NK-92 treated with Interleukin-12 subunit alpha and Interleukin-12 subunit beta, amount 100 ng/mL, for 24 hours (cell line): Measurements from ENCODE around the gene LCP1.
"Not testable (repeated sequence)": the region's sequence is repeated elsewhere in the genome, so short reads cannot be mapped to it uniquely, and the experiment has no call there.

Experiments used
- DNase-seq: peaks from one replicate; lab custom pipeline; 2025; lab: John Stamatoyannopoulos, UW

The LCP1 gene

GRCh38 chr13:46181840-46182490, at the start of gene LCP1:
Gene LCP1, minus strand, starts transcription at chr13:46182177. Its CDS starts 22,515 bp downstream, at chr13:46159662.
- peak; percentile 78 for DNase-seq

DNA sequence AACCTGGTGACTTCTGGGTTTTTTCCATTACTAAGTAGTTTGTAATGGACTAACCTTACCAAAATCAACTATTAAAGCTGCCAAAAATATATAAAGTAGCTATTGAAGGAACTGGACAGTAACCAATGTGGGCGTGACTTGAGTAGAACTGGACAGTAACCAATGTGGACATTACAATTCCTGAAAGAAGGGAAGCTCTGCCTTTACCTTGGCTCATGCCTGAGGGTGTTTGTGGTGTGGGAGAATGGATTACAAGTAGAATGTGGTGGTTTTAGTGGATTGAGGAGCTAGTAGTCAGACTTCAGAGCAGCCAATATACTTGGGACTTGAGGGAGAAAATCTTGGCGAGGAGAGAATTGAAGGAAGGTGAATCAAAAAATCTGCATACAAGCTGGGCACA, 47.3 kb upstream of the LCP1 start:
- no peak for DNase-seq

GRCh38 chr13:46220234-46220633, 38.3 kb upstream of the LCP1 start:
- DNase-seq: not testable (repeated sequence)

- DNase-seq: not testable (repeated sequence)
Measured at GRCh38 chr13:46214741-46215140, 32.8 kb upstream of the LCP1 start.

GRCh38 chr13:46213242-46213641, 31.3 kb upstream of the LCP1 start:
- DNase-seq: peak; percentile 5

DNA sequence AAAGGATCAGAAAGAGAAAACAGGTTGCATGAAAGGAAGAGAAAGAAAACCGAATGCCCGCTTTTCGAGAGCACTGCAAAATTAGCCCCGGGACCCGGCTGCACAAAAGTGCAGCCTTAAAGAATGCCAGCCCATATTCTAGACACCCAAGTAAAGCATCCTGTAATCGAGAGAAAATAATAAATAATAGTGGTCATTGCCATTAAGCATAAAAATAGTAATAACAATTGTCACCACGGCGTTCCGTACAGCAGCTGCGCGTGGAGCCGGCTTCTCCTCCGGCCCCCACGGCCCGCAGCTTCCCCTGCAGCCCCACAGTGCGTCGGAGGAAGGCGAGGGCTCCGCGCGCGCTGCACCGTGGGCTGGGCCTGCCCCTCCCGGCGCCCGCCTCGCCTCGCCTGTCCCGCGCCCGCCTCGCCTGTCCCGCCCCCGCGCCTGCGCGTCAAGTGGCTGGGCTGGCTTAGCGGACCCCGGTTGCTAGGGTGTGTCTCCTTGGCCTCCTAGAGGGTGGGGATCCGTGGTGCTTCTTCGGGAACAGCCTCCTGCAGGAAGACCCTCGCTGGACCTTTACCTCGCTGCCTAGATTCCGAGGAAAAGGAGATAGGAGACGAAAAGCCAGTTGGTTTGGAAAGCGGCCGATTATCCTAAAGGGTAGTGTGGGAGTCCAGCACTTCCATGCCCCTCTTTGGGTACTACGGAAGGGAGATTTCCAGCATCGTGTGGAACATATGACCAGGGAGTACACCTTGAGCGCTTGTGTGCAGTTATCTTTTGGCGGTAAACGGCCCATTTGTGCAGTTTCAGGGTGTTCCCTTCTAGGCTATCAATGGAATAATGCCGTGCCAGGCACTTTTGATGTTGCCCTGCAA, 29.7 kb upstream of the LCP1 start, which contains the start of gene LRRC63:
Gene LRRC63 (plus strand): TSS at position 446 of the 869 bp plus-strand sequence. CDS start 1,107 bp downstream, outside the sequence.
- DNase-seq: peak; percentile 88

- DNase-seq: peak; percentile 22
Measured at GRCh38 chr13:46211116-46211482, 29.1 kb upstream of the LCP1 start.

GRCh38 chr13:46210362-46211083, 28.5 kb upstream of the LCP1 start:
- DNase-seq: no peak

- no peak for DNase-seq
Measured at GRCh38 chr13:46207828-46208227, 25.9 kb upstream of the LCP1 start.

DNA sequence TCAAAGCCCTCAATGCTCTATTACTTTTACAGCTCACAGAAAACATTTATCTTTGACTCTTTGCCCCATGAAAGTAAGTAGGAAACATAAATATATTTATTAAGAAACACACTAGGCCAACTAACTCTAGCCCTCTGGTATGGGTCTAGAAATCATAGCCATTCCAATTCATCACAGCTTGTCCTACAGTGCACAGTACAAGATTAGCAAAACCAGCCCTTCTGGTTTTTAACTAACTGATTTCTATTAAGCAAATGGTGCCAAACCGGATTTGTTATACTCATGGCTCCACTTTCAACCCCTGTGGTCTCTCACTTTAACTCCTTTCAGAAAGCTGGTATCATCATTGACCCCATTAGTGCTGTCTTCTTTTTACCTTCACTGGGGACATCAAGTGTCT, 24.2 kb upstream of the LCP1 start:
- DNase-seq: no peak

DNA sequence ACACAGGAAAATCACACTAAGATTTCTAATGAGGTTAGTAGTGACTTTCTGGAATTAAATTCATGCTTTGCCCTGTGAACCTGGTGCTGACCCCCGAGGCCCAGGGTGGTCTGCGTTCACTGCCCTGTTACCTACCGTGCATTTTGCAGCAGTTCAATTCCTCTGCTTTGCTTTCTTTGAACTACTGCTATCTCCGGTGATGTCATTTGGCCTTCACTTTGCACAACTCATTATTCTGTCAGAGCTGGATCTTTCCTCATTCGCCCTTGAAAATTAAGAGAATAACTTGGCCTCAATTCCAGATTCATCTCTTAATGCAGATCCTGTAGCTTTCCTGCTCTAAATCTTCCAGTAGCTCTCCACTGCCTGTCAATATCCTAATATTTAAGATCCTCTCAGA, 21.0 kb upstream of the LCP1 start:
- DNase-seq: no peak

GRCh38 chr13:46202188-46202795, 20.3 kb upstream of the LCP1 start:
- DNase-seq: no peak

DNA sequence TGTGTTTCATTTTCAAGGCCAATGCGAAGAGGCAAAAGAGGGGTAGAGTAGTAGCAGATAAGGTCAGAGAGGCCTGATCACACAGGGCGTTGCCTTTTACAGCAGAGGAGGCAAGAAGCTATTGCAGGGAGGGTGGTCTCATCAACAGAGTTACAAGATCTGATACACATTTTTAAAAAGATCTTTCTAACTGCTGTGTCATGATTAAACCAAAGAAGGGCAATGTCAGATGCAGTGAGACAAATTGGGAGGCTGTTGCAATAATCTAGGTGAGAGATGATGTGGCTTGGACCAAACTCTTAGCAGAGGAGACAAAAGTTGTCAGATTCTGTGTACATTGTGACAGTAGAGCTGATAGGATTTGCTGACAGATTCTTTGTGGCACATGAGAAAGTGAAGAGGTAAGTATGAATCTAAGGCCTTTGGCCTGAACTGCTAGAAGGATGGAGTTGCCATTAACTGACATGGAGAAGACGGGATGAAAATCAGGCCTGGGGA, 16.8 kb upstream of the LCP1 start:
- no peak for DNase-seq

DNA sequence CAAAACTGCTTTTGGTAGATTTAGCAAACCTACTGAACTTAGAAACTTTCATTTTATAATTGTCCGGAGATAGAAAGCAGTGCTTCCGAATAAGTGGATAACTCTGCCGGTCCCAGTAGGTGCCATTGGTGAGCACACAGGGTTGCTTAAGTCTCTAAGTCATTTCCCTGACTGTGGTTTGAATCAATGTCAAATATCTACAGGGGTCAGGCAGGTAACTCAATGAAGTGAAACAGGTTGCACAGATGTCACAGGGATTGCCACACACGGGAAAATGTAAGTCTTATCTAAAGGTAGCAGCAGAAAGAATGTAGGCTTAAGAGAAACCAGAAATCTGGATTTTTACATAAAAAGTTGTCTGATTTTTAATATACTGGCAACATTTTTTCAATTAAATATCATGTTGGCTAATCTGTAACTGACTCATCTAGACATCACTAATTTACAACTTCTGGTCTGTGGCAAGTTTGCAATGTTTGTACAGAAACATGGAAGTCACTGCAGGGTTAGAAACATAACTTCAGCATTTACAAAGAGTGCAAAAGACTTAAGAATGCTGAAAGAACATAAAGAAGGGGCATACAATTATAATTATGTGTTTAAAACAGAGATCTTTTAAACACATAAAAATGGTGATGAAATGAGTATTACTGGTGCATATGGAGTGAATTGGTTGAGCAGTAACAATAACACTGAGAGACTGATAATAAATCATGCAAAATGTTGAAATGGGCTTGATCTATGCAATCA, 15.5 kb upstream of the LCP1 start:
- no peak for DNase-seq

GRCh38 chr13:46195016-46195415, 13.0 kb upstream of the LCP1 start:
- no peak for DNase-seq

DNA sequence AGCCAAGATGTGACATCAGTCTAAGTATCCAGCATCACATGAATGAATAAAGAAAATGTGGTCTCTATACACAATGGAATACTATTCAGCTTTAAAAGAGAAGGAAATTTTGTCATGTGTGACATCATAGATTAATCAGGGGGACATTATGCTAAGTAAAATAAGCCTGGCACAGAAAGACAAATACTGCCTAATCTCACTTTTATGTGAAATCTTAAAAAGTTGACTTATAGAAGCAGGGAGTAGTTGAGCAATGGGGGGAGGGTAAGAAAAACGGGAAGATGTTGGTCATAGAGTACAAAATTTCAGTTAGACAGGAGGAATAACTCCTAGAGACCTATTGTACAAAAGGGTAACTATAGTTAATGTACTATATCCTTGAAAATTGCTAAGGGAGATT, 10.4 kb upstream of the LCP1 start:
- no peak for DNase-seq

GRCh38 chr13:46185634-46186033, 3.7 kb upstream of the LCP1 start:
- no peak for DNase-seq

DNA sequence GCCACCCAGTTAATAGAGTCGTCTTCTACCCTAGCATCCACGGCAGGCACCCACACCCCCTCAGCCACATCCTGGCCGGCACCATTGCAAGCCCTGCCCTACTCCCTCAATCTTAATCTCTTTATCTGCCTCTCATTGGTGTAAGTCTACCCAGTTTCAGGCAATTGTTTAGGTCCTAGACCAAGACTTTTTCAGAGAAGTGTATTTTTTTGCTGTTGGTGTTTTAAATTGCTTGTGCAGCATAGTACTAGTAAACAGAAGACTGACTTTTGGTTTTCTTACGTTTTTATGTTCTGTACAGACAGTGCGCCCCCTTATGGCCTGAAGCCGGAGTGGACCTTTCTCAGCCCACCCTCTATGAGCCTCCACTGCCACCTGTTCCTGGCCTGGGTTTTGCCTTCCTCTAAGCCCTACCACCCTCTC, 2.3 kb upstream of the LCP1 start:
- peak; percentile 69 for DNase-seq

DNA sequence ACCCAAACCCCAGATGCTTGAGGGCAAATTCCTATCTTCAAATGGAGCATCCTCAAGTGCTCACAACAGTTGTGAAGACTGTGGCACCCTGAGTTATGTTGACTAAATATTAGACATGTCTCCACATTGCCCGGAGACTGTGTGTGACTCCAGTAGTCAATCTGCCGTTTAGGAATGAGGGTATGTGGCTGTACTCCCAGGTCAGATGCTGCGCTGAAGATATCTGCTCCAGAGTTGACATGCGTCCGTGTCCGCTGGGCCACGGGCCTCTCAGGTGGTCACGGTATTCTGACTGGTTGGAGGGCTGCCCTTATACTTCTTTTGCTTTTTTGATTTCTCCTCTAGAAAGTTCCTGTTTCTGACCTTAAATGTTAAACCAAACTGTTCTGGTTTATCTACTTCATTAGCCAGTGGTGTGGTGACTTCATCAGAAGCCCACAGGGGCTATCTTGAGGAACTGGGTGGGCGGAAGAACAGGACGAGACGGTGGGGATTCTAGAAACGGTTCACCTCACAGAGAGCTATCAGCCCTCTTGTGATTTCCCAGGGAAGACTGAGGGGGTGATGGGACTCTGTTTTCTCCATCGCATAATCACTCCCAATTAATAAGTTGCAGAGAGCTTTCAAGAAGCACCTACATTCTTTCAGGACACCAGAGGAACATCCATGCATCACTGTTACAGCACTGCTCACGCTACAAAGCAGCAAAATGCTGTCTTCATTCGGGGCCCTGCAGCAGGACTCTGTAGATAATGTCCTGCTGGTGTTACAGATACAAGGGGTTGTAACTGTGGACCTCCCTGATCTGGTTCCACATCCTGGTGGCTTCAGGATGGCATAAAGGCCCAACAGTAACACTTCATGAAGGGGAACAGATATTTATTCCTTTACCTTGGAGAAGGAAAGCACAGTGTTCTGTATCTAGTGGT, 1.3 kb upstream of the LCP1 start:
- DNase-seq: no peak

DNA sequence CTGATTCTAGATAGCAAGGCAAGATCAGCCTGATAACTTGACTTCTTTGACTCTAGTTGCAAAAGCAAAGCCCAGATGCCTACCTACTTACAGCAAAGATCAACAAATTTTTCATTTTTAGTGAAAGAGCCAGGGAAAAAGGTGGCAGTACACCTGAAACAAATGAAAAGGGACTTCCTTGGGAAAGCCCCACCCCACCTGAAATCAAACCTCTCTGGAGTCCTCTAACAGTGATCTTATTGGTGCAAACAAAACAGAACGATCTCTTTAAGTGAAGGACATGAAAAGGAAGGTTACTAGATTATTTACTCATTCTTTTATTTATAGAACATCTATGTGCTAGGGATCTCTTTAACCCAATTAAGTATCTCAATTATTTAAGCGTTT, 507 bp upstream of the LCP1 start:
- no peak for DNase-seq
